OCI-LY1 (cell line): ENCODE data around the gene ARHGEF17.

ENCODE experiments used
- H2AFZ ChIP-seq: fragments of 200-600 bp; sonication (generic), shearing (Covaris generic); 2 replicates; pipeline ENCODE4 v1.6.0; 2014; ENCODE audit warnings: antibody characterized with exemption, mild to moderate bottlenecking, low read length
- H3F3A ChIP-seq: fragments of 200-600 bp; sonication (generic), shearing (Covaris generic); 2 replicates; pipeline ENCODE4 v1.6.0; 2014; ENCODE audit warnings: mild to moderate bottlenecking, antibody characterized with exemption, low read length, moderate library complexity; ENCODE audit not compliant: insufficient read depth
- H3K27ac ChIP-seq: fragments of 200-600 bp; sonication (generic); 2 replicates; pipeline ENCODE4 v1.5.1; 2014; ENCODE audit warnings: low read length, mixed run types, mild to moderate bottlenecking, low read depth; ENCODE audit not compliant: poor library complexity, severe bottlenecking
- H3K27me3 ChIP-seq: fragments of 200-600 bp; sonication (generic); 2 replicates; pipeline ENCODE4 v1.6.0; 2014; ENCODE audit warnings: antibody characterized with exemption, mild to moderate bottlenecking, low read length, moderate library complexity; ENCODE audit not compliant: insufficient read depth
- H3K36me3 ChIP-seq: fragments of 200-600 bp; sonication (generic); 2 replicates; pipeline ENCODE4 v1.6.1; 2014; ENCODE audit warnings: mild to moderate bottlenecking, antibody characterized with exemption, low read length, moderate library complexity, mixed read lengths; ENCODE audit not compliant: insufficient read depth
- H3K4me1 ChIP-seq: fragments of 200-600 bp; sonication (generic); 2 replicates; pipeline ENCODE4 v1.5.1; 2014; ENCODE audit warnings: mild to moderate bottlenecking, low read length, moderate library complexity; ENCODE audit not compliant: insufficient read depth, severe bottlenecking
- H3K4me2 ChIP-seq: fragments of 200-600 bp; sonication (generic), shearing (Covaris generic); 2 replicates; pipeline ENCODE4 v1.6.1; 2014; ENCODE audit warnings: low read length
- H3K4me3 ChIP-seq: fragments of 200-600 bp; sonication (generic); 2 replicates; pipeline ENCODE4 v1.5.1; 2014; ENCODE audit warnings: low read length, low read depth, mild to moderate bottlenecking, mixed read lengths; ENCODE audit not compliant: poor library complexity, severe bottlenecking
- H3K79me2 ChIP-seq: fragments of 200-600 bp; shearing (Covaris generic); 2 replicates; pipeline ENCODE4 v1.6.1; 2016; ENCODE audit warnings: mixed run types, low read length, mixed read lengths; ENCODE audit not compliant: insufficient read depth
- H3K9ac ChIP-seq: fragments of 200-600 bp; sonication (generic), shearing (Covaris generic); 2 replicates; pipeline ENCODE4 v1.6.1; 2014; ENCODE audit warnings: mild to moderate bottlenecking, low read length, mixed read lengths
- H3K9me2 ChIP-seq: fragments of 200-600 bp; sonication (generic), shearing (Covaris generic); 2 replicates; pipeline ENCODE4 v1.6.1; 2014; ENCODE audit warnings: low read depth, mild to moderate bottlenecking, low read length, mixed read lengths
- H3K9me3 ChIP-seq: fragments of 200-600 bp; shearing (Covaris generic); 2 replicates; pipeline ENCODE4 v1.6.1; 2014; ENCODE audit warnings: low read length, mixed read lengths
- H4K20me1 ChIP-seq: fragments of 200-600 bp; sonication (generic), shearing (Covaris generic); 2 replicates; pipeline ENCODE4 v1.6.0; 2016; ENCODE audit warnings: mild to moderate bottlenecking, low read length; ENCODE audit not compliant: insufficient read depth
- CTCF ChIP-seq: fragments of 200-600 bp; sonication (generic), shearing (Covaris generic); IDR thresholded peaks from 2 replicates; pipeline ENCODE4 v1.5.1; 2017; ENCODE audit warnings: mild to moderate bottlenecking, antibody characterized with exemption, low read length, moderate library complexity, mixed read lengths
- EZH2 ChIP-seq: fragments of 200-600 bp; sonication (generic), shearing (Covaris generic); IDR thresholded peaks from 2 replicates; pipeline ENCODE4 v1.8.0; 2017; ENCODE audit warnings: borderline replicate concordance, mixed run types, mild to moderate bottlenecking, antibody characterized with exemption, low read length, moderate library complexity, mixed read lengths

Gene ARHGEF17

GRCh38 chr11:73295241-73295995 is 12.7 kb upstream of the ARHGEF17 start:
- Histone ChIP-seq H3K9me3 (no peaks in the 10 kb centered on the region), H3K4me1 (no peaks in the 10 kb centered on the region), H3K4me2 (no peak overlapping the region), H3K27me3 (0 out of 2 replicates have a peak, but pooled peaks cover 7% of the 10 kb centered on the region), H3K9me2 (no peaks in the 10 kb centered on the region), H3K36me3 (no peaks in the 10 kb centered on the region), H4K20me1 (no peaks in the 10 kb centered on the region), H3K79me2 (no peaks in the 10 kb centered on the region), H3K9ac (no peak overlapping the region), H2AFZ (no peak overlapping the region), H3K27ac (no peak overlapping the region), H3F3A (no peaks in the 10 kb centered on the region), H3K4me3 (no peak overlapping the region)
- TF ChIP-seq EZH2: no peak
- TF ChIP-seq CTCF: peak; percentile 96

DNA sequence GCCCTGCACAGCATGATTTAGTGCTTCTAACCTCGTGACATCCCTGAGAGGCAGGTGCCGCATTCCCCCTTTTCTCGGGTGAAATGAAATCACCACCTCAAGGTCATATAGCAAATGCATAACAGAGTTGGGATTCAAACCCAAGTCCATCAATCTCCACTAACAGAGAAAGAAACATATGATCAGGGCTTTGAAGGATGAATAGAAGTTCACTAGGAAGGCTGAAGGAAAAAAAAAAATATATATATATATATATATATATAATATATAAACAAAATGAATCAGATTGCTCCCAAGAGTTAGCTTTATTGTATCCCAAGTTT is 12.1 kb upstream of the ARHGEF17 start:
- no peak for TF ChIP-seq EZH2
- no peak for TF ChIP-seq CTCF
- no peak overlapping the region for H3K9ac ChIP-seq
- no peak overlapping the region for H3K4me3 ChIP-seq
- H3K4me1 ChIP-seq: no peaks in the 10 kb centered on the region
- H3K36me3 ChIP-seq: no peaks in the 10 kb centered on the region
- H3K9me2 ChIP-seq: no peaks in the 10 kb centered on the region
- 0 out of 2 replicates have a peak, but pooled peaks cover 7% of the 10 kb centered on the region for H3K27me3 ChIP-seq
- H3K4me2 ChIP-seq: no peak overlapping the region
- H2AFZ ChIP-seq: no peak overlapping the region
- H3K79me2 ChIP-seq: no peaks in the 10 kb centered on the region
- H3K27ac ChIP-seq: no peak overlapping the region
- no peaks in the 10 kb centered on the region for H3F3A ChIP-seq
- H3K9me3 ChIP-seq: no peaks in the 10 kb centered on the region
- no peaks in the 10 kb centered on the region for H4K20me1 ChIP-seq

DNA sequence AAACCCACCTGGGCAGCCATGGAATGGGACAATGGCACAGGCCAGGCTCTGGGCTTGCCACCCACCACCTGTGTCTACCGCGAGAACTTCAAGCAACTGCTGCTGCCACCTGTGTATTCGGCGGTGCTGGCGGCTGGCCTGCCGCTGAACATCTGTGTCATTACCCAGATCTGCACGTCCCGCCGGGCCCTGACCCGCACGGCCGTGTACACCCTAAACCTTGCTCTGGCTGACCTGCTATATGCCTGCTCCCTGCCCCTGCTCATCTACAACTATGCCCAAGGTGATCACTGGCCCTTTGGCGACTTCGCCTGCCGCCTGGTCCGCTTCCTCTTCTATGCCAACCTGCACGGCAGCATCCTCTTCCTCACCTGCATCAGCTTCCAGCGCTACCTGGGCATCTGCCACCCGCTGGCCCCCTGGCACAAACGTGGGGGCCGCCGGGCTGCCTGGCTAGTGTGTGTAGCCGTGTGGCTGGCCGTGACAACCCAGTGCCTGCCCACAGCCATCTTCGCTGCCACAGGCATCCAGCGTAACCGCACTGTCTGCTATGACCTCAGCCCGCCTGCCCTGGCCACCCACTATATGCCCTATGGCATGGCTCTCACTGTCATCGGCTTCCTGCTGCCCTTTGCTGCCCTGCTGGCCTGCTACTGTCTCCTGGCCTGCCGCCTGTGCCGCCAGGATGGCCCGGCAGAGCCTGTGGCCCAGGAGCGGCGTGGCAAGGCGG is 11.4 kb upstream of the ARHGEF17 start:
- Histone ChIP-seq H3F3A (no peaks in the 10 kb centered on the region), H2AFZ (no peak overlapping the region)
- TF ChIP-seq CTCF: no peak
- TF ChIP-seq EZH2: no peak

More for the DNA sequence above, 11.4 kb upstream of the ARHGEF17 start:
- no peaks in the 10 kb centered on the region for H3K36me3 ChIP-seq
- H3K4me3 ChIP-seq: no peak overlapping the region
- H3K27me3 ChIP-seq: 0 out of 2 replicates have a peak, but pooled peaks cover 7% of the 10 kb centered on the region
- H3K4me1 ChIP-seq: no peaks in the 10 kb centered on the region
- no peak overlapping the region for H3K27ac ChIP-seq
- no peaks in the 10 kb centered on the region for H3K79me2 ChIP-seq
- H3K9me2 ChIP-seq: no peaks in the 10 kb centered on the region
- H3K4me2 ChIP-seq: no peak overlapping the region
- H3K9me3 ChIP-seq: no peaks in the 10 kb centered on the region
- H4K20me1 ChIP-seq: no peaks in the 10 kb centered on the region
- H3K9ac ChIP-seq: no peak overlapping the region
